ENCODE measurements around the gene CYYR1. TPM values are rescaled to one million over a fixed set of nuclear protein-coding genes. Genes with fewer than 3 reads are reported as not detected.

CYYR1 gene
- total and polyA plus RNA-seq, 7 donors: 1.8 to 13.0 (median 4.5) TPM

DNA sequence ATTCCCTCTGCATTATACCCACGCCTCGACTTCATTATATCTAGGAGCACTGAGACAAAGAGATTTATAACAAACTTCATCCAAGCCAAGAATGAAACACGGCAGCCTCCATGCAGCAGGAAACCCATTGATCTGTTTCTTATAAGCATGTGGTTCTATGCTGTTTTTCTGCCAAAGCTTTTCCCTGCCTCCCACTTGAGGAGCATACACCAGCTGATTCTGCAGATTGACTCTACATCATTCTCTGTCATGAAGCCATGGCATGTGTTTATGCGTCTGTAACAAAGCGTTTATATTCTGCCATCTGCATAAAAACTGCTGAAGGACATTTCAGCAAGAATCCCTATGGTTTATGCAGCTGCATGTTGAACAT lies 102.0 kb downstream of the CYYR1 start:
- Histone ChIP-seq H3K4me3 (no peak overlapping the region), H3K36me3 (no peaks in the 10 kb centered on the region), H3K4me1 (no peaks in the 10 kb centered on the region), H3K27me3 (no peaks in the 10 kb centered on the region), H3K27ac (no peak overlapping the region), H3K9me3 (no peaks in the 10 kb centered on the region)
- TF ChIP-seq EP300 (IDR thresholded peaks at IDR 0.05) (no peak), POLR2AphosphoS5 (IDR thresholded peaks at IDR 0.05) (no peak), POLR2A (IDR thresholded peaks at IDR 0.05) (no peak)
- TF ChIP-seq, protein P1, sequence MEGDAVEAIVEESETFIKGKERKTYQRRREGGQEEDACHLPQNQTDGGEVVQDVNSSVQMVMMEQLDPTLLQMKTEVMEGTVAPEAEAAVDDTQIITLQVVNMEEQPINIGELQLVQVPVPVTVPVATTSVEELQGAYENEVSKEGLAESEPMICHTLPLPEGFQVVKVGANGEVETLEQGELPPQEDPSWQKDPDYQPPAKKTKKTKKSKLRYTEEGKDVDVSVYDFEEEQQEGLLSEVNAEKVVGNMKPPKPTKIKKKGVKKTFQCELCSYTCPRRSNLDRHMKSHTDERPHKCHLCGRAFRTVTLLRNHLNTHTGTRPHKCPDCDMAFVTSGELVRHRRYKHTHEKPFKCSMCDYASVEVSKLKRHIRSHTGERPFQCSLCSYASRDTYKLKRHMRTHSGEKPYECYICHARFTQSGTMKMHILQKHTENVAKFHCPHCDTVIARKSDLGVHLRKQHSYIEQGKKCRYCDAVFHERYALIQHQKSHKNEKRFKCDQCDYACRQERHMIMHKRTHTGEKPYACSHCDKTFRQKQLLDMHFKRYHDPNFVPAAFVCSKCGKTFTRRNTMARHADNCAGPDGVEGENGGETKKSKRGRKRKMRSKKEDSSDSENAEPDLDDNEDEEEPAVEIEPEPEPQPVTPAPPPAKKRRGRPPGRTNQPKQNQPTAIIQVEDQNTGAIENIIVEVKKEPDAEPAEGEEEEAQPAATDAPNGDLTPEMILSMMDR (IDR thresholded peaks at IDR 0.05): no peak
- 77 to 89% methylated on average over 5 of the region's 5 CpGs for WGBS, 2 donors
- intact Hi-C loops (cut with DNase I): no loop called here
- no peak for DNase-seq

DNA sequence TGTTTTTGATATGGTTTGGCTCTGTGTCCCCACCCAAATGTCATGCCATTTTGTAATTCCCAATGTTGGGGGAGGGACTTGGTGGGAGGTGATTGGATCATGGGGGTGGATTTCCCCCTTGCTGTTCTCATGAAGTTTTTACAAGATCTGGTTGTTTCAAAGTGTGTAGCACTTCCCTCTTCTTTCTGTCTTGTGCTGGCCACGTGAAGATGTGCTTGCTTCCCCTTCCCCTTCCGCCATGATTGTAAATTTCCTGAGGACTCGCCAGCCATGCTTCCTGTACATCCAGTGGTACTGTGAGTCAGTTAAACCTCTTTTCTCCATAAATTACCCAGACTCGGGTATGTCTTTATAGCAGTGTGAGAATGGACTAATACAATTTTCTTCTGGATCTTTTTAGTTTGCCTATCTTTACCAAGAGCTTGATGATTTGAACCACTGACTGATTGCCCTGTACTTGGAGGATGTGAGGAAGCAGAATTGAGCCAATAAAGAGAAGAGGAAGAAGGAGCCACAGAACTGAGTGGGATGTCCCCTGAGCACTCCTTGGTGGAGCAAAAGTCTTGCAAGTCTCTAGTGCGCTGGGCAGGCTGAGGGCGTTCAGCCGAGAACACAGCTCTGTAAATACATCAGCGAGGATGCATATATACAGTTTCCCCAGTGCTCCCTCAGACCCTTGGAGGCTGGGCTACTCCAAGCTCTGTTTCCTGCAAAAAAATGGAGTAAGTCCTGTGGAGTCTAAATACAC lies 102.6 kb downstream of the CYYR1 start:
- WGBS, 2 donors: 83% methylated on average over 8 of the region's 8 CpGs
- H3K27ac ChIP-seq: no peak overlapping the region

DNA sequence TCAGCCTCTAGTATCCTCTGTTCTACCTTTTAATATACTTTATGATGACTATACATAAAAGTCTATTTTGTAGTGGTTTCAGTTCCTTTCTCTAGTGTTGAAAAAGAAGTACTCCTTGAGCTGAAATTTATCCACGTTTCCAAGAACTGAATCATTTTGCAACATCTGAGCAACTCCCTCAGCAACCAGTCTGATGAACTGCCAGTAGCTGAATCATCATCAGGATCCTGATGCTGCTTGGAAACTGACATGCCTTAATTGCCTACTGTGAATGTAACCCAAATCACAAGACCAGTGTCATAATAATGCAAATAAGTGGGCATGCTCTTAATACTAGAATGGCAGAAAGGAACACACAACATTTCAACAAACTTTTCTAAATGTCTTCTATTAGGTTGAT lies 103.3 kb downstream of the CYYR1 start:
- no peak overlapping the region for H3K4me3 ChIP-seq
- no peak for TF ChIP-seq POLR2AphosphoS5 (IDR thresholded peaks at IDR 0.05)
- TF ChIP-seq, protein P1 (IDR thresholded peaks at IDR 0.05): no peak
- TF ChIP-seq POLR2A (IDR thresholded peaks at IDR 0.05): no peak
- TF ChIP-seq EP300 (IDR thresholded peaks at IDR 0.05): no peak
- H3K27ac ChIP-seq: no peak overlapping the region
- H3K27me3 ChIP-seq: no peaks in the 10 kb centered on the region
- H3K9me3 ChIP-seq: no peaks in the 10 kb centered on the region
- intact Hi-C loops (cut with DNase I): no loop called here
- no peaks in the 10 kb centered on the region for H3K36me3 ChIP-seq
- H3K4me1 ChIP-seq: no peaks in the 10 kb centered on the region
- WGBS, 2 donors: 43 to 55% methylated on average over 1 of the region's 1 CpG
- DNase-seq: no peak

More for the DNA sequence above, 102.6 kb downstream of the CYYR1 start:
- no peak for TF ChIP-seq EP300 (IDR thresholded peaks at IDR 0.05)
- no peak for TF ChIP-seq POLR2AphosphoS5 (IDR thresholded peaks at IDR 0.05)
- no peak for TF ChIP-seq POLR2A (IDR thresholded peaks at IDR 0.05)
- TF ChIP-seq, protein P1 (IDR thresholded peaks at IDR 0.05): no peak
- intact Hi-C loops (cut with DNase I): no loop called here
- Histone ChIP-seq H3K9me3 (no peaks in the 10 kb centered on the region), H3K4me1 (no peaks in the 10 kb centered on the region), H3K36me3 (no peaks in the 10 kb centered on the region), H3K4me3 (no peak overlapping the region), H3K27me3 (no peaks in the 10 kb centered on the region)
- DNase-seq: no peak

DNA sequence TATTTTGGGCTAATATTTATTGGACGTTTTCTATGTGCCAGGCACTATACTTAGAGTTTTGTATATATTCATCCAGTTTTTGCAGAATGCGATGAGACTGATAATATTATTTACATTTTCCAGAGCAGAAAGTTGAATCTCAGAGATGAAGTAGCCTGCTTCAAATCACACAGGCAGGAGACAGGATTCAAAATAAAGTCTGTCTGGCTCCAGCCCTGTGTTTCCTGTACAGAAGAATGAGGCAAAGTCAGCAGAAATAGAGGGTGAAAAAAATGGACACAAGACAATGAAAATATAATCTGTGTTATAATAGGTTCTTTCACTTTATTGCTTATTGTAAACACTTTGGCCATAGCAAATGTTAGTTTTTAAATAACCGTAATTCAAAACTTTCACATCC lies 107.2 kb downstream of the CYYR1 start:
- intact Hi-C loops (cut with DNase I): no loop called here
- Histone ChIP-seq H3K4me3 (no peak overlapping the region), H3K27ac (no peak overlapping the region), H3K9me3 (no peaks in the 10 kb centered on the region), H3K4me1 (no peaks in the 10 kb centered on the region), H3K27me3 (no peaks in the 10 kb centered on the region), H3K36me3 (no peaks in the 10 kb centered on the region)
- no peak for TF ChIP-seq POLR2A (IDR thresholded peaks at IDR 0.05)
- no peak for TF ChIP-seq POLR2AphosphoS5 (IDR thresholded peaks at IDR 0.05)
- no peak for TF ChIP-seq EP300 (IDR thresholded peaks at IDR 0.05)
- TF ChIP-seq, protein P1 (IDR thresholded peaks at IDR 0.05): no peak
- no peak for DNase-seq
- WGBS, 2 donors: 58 to 66% methylated on average over 3 of the region's 3 CpGs

DNA sequence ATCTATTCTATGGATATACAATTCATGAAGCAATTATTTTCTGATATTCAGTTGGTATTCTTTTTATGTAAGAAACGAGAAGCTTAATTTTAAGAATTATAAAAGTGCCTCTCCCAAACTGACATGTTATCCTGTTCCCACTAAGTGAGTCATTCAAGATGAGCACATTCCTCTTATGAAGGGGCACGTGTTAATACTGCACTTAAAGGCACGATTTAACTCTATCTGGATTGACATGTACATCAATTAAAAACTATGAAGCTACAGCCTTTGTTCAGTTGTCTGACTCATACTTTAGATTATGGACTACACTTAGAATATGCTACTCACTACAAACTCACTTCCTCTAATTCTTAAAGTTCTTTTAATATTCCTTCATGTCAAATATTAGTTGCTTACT lies 111.6 kb downstream of the CYYR1 start:
- H3K36me3 ChIP-seq: no peaks in the 10 kb centered on the region
- DNase-seq: no peak
- no peak overlapping the region for H3K27ac ChIP-seq
- no peak overlapping the region for H3K4me3 ChIP-seq
- H3K27me3 ChIP-seq: no peaks in the 10 kb centered on the region
- WGBS, 2 donors: 68 to 77% methylated on average over 3 of the region's 3 CpGs
- intact Hi-C loops (cut with DNase I): no loop called here
- TF ChIP-seq, protein P1 (IDR thresholded peaks at IDR 0.05): no peak
- TF ChIP-seq POLR2AphosphoS5 (IDR thresholded peaks at IDR 0.05): no peak
- TF ChIP-seq POLR2A (IDR thresholded peaks at IDR 0.05): no peak
- TF ChIP-seq EP300 (IDR thresholded peaks at IDR 0.05): no peak
- no peaks in the 10 kb centered on the region for H3K4me1 ChIP-seq
- no peaks in the 10 kb centered on the region for H3K9me3 ChIP-seq
